ENCODE results near the gene ZMAT5. TPM values are rescaled to one million over a fixed set of nuclear protein-coding genes. Genes with fewer than 3 reads are reported as not detected.

Gene ZMAT5
- total RNA-seq, 4 donors from 2014 or later, result 22.1 to 29.3 (median 26.6) TPM

- no peak for TF ChIP-seq CTCF (IDR thresholded peaks at IDR 0.05)
- no peak for TF ChIP-seq EP300 (IDR thresholded peaks at IDR 0.05)
- no peak for TF ChIP-seq POLR2A (IDR thresholded peaks at IDR 0.05)
- Histone ChIP-seq H3K27ac (no peak overlapping the region), H3K27me3 (peaks cover 0 to 43% of the 10 kb centered on the region in 2 donors), H3K4me1 (peaks cover 0 to 20% (median 5%) of the 10 kb centered on the region in 4 donors), H3K36me3 (no peaks in the 10 kb centered on the region), H3K9me3 (no peaks in the 10 kb centered on the region), H3K4me3 (no peak overlapping the region)
- WGBS, 2 donors, result 67 to 69% methylated on average over 11 to 16 of the region's 16 CpGs
- no peak for DNase-seq (ENCODE audit: low spot score in 2 of 2)
These were observed 44.2 kb downstream of the ZMAT5 start for GRCh38 chr22:29722587-29722986.

GRCh38 chr22:29722151-29722550 lies 44.7 kb downstream of the ZMAT5 start:
- Histone ChIP-seq H3K4me1 (peaks cover 0 to 19% (median 5%) of the 10 kb centered on the region in 4 donors), H3K4me3 (no peak overlapping the region), H3K27me3 (peaks cover 0 to 46% of the 10 kb centered on the region in 2 donors), H3K27ac (no peak overlapping the region), H3K9me3 (no peaks in the 10 kb centered on the region), H3K36me3 (no peaks in the 10 kb centered on the region)
- no peak for TF ChIP-seq CTCF (IDR thresholded peaks at IDR 0.05)
- no peak for TF ChIP-seq EP300 (IDR thresholded peaks at IDR 0.05)
- no peak for TF ChIP-seq POLR2A (IDR thresholded peaks at IDR 0.05)
- no peak for DNase-seq (ENCODE audit: low spot score in 2 of 2)
- WGBS, 2 donors, result 67 to 72% methylated on average over 7 of the region's 7 CpGs

- no peak overlapping the region for H3K27ac ChIP-seq
- 13 to 32% methylated on average over 3 to 14 of the region's 53 CpGs for WGBS, 2 donors
- H3K4me3 ChIP-seq, result peak overlapping the region in 1 of 4 donors; percentile 37
- peaks cover 0 to 46% of the 10 kb centered on the region in 2 donors for H3K27me3 ChIP-seq
- peaks cover 0 to 18% (median 5%) of the 10 kb centered on the region in 4 donors for H3K4me1 ChIP-seq
- no peak for DNase-seq (ENCODE audit: low spot score in 2 of 2)
- H3K36me3 ChIP-seq, result no peaks in the 10 kb centered on the region
- H3K9me3 ChIP-seq, result no peaks in the 10 kb centered on the region
- TF ChIP-seq CTCF (IDR thresholded peaks at IDR 0.05) (no peak), EP300 (IDR thresholded peaks at IDR 0.05) (no peak), POLR2A (IDR thresholded peaks at IDR 0.05) (no peak)
These were observed 45.9 kb downstream of the ZMAT5 start for GRCh38 chr22:29720811-29721323.

- 1 to 4% methylated on average over 19 to 34 of the region's 115 CpGs for WGBS, 2 donors
- DNase-seq (ENCODE audit: low spot score in 2 of 2), result no peak
- Histone ChIP-seq H3K9me3 (no peaks in the 10 kb centered on the region), H3K27ac (no peak within 1 kb of the TSS), H3K27me3 (peaks cover 0 to 47% of the 10 kb centered on the region in 2 donors), H3K4me3 (peak within 1 kb of the TSS in 1 of 4 donors; percentile 37), H3K36me3 (no peaks in the 10 kb centered on the region), H3K4me1 (peaks cover 0 to 18% (median 5%) of the 10 kb centered on the region in 4 donors)
- TF ChIP-seq CTCF (IDR thresholded peaks at IDR 0.05) (no peak), POLR2A (IDR thresholded peaks at IDR 0.05) (no peak), EP300 (IDR thresholded peaks at IDR 0.05) (no peak)
These were observed 46.7 kb downstream of the ZMAT5 start, which contains the start of gene CABP7 for GRCh38 chr22:29719899-29720645. TSS of gene CABP7 (plus strand) at chr22:29720003. CDS start at chr22:29720425, 422 bp downstream.

Measured in tibial nerve (tissue), 4 donors.